ENCODE results near the gene SETBP1.

DNA sequence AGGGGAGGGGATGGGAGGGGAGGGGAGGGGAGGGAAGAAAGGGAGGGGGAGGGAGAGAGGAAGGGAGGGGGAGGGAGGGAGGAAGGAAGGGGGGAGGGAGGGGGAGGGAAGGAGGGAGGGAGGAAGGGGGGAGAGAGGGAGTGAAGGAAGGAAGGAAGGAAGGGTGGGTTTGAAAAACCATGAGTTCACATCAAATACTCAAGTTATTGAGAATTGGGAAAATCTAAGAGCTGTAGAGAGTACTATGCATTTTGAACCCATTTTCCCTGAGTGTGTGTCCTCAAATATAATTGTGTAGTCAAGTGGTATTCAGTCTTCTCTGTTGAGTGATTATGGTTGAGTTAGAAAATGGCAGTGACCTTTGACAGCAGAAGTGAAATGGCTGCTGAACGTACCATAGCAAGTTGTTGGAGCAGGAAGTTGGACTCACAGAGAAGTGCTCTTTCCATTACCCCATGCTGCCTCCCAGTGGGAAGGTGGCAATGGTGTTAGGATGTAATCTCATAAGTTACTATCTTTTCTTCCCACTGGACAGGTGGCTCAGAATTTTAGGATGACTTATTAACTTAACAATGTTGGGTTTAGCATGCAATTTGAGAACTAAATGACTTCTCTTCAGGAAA is 214.6 kb downstream of the SETBP1 start:
- TF ChIP-seq, protein P1, sequence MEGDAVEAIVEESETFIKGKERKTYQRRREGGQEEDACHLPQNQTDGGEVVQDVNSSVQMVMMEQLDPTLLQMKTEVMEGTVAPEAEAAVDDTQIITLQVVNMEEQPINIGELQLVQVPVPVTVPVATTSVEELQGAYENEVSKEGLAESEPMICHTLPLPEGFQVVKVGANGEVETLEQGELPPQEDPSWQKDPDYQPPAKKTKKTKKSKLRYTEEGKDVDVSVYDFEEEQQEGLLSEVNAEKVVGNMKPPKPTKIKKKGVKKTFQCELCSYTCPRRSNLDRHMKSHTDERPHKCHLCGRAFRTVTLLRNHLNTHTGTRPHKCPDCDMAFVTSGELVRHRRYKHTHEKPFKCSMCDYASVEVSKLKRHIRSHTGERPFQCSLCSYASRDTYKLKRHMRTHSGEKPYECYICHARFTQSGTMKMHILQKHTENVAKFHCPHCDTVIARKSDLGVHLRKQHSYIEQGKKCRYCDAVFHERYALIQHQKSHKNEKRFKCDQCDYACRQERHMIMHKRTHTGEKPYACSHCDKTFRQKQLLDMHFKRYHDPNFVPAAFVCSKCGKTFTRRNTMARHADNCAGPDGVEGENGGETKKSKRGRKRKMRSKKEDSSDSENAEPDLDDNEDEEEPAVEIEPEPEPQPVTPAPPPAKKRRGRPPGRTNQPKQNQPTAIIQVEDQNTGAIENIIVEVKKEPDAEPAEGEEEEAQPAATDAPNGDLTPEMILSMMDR (IDR thresholded peaks at IDR 0.05 in 2 of 3, conservative IDR thresholded peaks at IDR 0.05 in 1 of 3; ENCODE audit: borderline replicate concordance in 1 of 3, insufficient read depth in 1 of 3, low read depth in 2 of 3, low read length in 2 of 3): no peak
- no peak for TF ChIP-seq ZNF274 (IDR thresholded peaks at IDR 0.05; ENCODE audit: low read depth, low read length)
